HG03342 (cell line): Measurements from ENCODE around the gene SPON1.
"Not testable (repeated sequence)": the region's sequence is repeated elsewhere in the genome, so short reads cannot be mapped to it uniquely, and the experiment has no call there.

ENCODE experiments used
- ATAC-seq: cut with Tn5 transposase; IDR thresholded peaks from one replicate; pipeline ENCODE4 v1.9.1; 2021; ENCODE audit warnings: mild to moderate bottlenecking, moderate library complexity; ENCODE audit not compliant: unreplicated experiment

SPON1 gene

DNA sequence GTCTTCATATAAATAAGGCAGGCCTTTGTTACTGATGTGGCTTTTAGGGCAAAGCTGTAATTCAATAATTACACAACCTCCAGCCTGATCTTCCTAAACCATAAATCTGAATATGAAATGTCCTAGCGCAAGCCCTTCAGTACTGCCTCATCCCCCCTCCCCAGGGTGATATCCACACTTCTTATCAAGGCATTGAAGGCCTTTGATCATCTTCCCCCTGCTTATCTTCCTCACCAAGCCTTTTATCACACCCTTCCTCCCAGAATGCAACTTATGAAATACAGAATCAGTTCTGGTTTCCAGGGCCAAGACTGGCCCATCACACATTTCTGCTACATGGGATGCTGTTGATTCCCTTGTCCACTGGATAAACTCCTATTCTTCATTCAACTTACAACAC is 12.1 kb downstream of the SPON1 start:
- no peak for ATAC-seq

DNA sequence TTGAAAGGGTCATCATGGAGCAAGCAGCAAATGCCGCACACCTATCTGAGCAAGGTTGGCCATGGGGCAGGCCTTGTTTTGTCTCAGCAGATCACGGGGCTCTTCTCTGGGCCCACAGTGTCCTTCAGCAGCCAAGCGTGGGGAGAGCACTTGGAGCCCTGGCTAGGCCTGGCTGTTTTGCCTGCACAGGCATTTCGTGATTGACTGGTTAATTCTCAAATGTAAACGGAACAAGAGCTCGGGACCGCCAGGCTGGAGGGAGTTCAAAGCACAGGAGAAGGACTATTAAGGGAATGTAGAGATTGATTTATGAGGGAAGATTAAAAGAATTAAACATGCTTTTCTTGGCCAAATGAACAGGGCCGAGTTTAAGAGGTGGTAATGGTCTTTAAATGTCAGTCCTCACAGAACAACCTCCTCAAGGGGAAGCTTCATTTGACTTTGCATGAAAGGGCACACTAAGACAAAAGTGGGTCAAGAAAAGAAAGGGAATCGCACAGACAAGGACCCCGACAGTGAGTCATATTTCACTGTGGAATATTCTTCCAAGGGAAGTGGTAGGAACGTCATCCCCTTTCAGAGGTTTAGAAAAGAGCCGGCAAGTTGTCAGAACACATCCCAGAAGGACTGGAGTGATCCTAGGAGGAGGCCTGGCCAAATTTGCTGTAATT is 20.7 kb downstream of the SPON1 start:
- no peak for ATAC-seq

DNA sequence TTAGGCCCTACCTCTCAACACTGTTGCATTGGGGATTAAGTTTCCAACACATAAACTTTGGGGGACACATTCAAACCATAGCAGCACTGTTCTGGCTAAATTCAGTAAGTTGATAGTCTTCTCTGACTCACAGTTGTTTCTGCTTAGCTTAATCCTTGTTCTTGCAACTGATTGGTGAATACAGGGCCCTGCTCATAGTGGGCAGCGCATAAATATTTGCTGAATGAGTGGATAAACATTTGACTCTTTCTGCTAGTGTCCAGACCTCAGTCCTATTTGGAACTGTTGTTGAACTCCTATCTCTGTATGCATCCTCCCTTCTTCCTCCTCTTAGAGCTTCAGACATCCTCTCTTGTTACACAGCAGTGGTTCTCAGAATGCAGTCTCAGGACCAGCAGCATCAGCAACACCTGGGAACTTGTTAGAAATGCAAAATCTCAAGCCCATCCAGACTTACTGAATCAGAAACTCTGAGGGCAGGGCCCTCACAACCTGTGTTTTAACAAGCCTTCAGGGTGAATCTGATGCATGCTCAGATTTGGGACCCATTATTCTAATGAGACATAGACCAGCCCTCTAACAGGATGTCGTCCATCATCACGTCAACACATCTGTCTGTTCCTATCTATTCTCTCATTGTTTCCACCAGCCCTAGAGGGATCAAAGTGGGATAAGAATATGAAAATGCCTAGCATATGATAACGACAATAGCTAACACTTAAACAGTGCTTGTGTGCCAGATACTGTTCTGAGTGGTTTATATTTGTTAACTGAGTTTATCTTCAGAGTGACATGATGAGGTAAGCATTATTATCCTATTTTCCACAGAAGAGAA is 22.3 kb downstream of the SPON1 start:
- no peak for ATAC-seq

DNA sequence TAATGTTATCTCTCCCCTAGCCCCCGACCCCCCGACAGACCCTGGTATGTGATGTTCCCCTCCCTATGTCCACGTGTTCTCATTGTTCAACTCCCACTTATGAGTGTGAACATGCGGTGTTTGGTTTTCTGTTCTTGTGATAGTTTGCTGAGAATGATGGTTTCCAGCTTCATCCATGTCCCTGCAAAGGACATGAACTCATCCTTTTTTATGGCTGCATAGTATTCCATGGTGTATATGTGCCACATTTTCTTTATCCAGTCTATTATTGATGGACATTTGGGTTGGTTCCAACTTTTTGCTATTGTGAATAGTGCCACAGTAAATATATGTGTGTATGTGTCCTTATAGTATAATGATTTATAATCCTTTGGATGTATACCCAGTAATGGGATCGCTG is 24.2 kb downstream of the SPON1 start:
- ATAC-seq: not testable (repeated sequence)

DNA sequence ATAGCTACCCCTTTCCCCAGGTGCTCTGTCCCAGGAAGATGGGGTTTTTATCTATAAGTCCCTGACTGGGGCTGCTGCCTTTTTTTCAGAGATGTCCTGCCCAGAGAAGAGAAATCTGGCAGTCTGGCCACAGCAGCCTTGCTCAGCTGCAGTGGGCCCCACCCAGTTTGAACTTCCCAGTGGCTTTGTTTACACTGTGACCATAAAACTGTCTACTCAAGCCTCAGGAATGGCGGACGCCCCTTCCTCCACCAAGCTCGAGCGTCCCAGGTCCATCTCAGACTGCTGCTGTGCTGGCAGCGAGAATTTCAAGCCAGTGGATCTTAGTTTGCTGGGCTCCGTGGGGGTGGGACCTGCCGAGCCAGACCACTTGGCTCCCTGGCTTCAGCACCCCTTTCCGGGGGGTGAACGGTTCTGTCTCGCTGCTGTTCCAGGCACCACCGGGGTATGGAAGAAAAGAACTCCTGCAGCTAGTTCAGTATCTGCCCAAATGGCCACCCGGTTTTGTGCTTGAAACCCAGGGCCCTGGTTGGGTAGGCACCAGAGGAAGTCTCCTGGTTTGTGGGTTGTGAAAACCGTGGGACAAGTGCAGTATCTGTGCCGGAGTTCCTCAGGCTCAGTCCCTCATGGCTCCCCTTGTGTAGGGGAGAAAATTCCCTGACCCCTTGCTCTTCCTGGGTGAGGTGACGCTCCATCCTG is 29.8 kb downstream of the SPON1 start:
- ATAC-seq: not testable (repeated sequence)

DNA sequence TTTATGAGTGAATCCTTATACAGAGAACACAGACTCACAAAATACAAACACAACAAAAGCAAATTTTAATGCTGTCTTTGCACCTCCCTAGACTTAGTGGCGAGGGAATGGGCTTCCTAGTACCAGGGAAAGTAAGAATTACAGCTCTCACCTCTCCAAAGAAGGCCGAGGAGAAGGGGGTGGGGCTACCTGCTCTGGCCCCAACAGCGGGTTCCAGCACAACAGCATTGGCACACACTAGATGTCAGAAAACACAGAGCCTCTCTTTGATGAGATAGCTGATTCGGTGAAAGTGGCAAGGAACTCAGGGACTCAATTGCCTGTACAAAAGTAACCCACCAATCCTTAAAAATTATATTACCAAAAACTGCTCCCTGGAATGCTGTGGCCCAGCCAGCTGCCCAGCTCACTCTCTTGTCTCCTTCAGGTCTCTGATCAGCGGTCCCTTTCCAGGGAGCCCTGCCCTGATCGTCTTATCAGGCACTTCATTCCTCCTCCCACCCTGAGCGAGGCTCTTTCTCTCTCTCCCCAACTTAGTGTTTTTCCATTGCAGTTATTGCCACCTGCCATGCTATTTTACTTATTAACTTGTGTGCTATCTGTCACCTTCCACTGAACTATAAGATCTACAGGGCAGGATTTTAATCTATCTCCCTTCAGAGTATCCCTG is 30.7 kb downstream of the SPON1 start:
- ATAC-seq: no peak

DNA sequence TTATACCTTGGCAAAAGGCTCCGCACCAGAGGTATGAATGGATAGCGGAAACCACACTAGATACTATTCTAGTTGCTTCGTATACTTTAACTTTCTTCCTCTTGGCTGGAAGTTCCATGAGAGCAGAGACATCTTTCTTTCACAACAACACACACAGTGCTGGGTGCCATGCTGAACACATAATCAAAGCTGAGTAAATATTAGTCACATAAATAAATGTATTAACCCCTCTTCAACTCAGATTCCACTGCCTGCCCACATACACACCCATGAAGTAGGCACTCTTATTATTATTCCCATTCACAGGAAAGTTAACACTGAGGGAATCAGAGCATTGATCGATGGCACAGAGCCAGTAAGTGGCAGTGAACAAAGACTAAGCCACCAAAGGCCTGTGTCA is 35.4 kb downstream of the SPON1 start:
- no peak for ATAC-seq

DNA sequence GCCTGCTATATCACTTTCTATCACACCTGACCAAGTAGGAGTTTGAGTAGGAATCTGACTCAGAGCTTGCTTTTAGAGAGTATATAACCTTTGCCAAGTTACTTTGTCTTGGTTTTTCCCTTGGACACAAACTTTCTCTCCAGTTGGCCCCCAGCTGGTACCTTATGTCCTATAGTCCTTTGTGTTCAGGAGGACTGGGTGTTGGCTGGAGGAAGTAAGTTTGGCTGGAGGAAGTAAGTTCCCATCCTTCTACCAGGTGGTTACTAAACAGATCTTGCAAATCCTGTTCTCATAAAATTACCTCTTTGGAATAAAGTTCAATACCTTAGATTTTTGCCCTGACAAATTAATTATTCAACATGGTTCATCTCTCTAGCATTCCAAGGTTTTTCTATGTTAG is 37.2 kb downstream of the SPON1 start:
- no peak for ATAC-seq

DNA sequence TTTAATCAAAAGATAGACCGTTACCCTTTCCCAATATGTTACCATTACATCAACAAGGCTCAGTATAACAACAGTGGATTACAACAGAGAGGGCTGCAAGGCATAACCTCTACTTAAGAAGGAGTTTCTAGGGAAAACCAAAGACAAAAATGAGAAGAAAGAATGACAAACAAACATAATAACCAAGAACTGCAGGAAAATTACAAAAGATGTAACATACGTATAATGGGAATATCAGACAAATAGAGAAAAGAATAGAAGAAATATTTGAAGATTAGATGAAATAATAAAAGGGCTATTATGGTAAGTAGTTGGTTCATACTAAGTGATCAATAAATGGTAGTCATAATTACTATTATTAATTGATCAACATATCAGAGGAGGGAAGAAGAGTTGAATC is 39.1 kb downstream of the SPON1 start:
- ATAC-seq: no peak

DNA sequence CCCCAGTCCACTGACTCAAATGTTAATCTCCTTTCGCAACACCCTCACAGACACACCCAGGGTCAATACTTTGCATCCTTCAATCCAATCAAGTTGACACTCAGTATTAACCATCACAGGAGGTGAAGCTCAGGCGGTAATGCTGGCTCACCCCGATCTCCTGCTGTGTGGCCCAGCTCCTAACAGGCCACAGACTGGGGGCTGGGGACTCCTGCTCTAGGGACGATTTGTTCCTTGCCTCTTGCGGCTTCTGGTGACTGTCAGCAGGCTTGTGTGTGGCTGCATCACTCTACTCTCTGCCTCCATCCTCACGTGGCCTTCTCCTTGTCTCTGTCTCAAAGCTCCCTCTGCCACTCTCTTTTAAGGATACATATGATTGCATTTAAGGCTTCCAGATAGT is 45.0 kb downstream of the SPON1 start:
- ATAC-seq: no peak

DNA sequence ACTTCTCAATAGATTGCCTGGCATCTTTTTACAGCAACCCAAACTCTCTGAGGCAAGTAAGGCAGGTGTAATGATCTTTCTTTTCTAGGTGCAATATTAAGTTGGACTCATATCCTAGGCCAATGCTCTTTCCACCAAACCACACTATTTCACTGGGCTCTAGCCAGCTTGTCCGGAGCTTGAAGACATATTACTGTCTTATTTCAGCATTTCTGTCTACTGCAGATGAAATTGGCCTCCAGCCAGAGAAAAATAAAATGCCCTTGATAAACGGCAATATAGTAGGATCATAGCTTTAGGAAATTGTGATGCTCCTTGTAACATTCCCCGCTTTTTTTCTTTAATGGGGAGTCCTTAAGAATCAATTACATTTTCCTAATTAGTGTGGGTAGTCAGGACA is 48.1 kb downstream of the SPON1 start:
- no peak for ATAC-seq

DNA sequence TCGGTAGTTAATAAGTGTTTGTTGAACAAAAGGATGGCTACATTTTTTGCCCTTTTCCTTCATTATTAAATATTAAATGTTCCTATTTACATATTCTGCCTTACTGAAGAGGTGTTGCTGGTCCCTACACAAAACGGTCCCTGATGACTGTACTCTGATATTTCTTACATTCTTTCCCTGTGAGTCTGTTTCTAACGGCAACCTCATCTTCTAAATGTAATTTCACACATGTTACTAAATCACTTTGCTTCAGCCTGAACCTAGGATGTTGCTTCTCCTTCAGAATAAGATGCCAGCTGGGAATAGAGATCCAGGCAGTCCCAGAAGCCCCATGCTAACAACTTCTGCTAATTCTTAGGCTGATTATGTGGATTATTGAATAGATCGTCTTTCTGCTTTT is 50.3 kb downstream of the SPON1 start:
- no peak for ATAC-seq

DNA sequence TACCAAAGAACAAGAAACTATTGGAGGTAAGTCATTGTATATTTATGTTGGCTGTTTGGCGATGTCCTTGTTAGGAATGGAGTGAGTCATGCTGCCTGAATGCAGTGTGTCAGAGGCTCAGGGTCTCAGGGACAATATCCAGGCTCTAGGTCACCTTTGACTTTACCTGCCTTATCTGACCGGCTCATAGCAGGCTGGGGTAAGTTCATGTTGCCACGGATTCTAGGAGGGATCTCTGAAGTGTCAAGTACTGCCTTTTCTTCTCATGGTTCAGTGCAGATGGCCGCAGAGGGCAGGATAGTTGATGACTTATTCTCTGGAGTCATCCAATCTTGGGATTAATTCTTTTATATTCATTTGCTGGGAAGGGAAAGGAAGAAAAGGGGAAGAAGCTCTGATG is 53.2 kb downstream of the SPON1 start:
- ATAC-seq: no peak

DNA sequence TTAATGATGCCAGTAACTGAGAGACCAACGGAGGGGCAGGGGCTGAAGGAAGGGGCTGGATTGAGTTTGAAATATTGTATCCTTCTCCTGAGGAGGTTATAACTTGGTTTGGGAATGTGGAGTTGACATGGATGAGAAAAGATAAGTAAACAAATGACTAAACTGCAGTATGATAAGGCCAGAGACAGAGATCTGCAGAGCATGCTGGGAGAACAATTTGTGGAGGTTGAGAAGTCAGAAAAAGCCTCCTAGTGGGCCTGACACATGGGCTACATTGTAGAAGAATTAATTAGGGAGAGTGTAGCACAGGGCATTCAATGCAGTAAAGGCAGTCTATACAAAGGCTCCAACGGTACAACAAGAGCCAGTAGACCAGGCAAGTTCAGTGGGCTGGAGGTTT is 55.9 kb downstream of the SPON1 start:
- ATAC-seq: no peak

DNA sequence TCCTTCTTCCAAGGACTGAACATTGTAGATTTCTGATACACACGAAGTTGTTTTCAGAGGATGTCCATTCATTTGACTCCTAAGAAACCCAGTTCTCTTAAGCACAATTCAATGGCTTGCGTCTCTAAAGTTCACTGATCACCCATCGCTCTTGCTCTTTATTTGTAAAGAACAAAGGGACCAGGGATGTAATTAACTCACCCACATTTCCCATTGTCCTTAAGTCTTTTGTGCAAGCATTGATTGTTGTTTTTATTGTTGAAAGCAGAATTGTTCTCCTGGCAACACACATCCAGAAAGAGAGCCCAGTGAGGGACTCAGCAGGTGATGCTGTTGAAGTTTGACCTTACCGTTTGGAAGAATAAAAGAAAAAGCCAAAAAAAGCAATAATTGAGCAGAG is 59.2 kb downstream of the SPON1 start:
- ATAC-seq: no peak

DNA sequence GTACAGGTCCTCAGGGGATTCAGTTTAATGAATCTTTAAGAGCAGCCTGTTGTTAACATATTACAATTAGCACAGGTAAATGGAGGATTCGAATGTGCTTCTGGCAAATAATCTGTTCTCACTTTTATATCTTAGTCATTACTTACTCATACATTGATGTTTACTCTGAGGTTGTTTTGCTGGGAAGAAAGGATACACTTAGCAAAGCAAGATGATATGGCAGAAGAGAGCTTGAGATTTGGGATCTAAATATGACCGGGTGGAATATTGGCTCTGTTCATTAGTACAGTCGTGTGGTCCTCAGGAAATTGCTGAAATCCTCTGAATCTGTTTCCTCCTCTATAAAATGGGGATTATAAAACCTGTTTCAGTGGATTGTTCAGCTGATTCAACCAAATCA is 59.7 kb downstream of the SPON1 start:
- no peak for ATAC-seq

DNA sequence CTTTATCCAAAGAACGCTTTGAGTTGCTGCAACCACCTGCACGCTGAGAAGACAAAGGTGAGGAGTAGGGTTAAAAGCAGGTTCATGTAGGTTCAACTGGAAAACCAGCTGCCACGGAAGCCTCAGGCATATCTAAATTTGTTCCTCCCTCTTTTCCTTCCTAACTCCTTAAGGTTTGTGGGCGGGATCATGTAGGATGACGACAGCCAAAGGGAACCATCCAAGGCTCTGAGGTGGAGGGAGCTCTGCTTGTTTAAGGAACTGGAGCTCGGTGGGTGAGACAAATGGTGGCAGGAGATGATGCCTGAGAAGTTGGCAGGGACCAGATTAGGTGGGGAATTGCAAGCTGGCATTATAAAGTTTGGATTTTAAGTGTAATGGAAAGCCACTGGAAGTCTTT is 60.3 kb downstream of the SPON1 start:
- ATAC-seq: no peak

DNA sequence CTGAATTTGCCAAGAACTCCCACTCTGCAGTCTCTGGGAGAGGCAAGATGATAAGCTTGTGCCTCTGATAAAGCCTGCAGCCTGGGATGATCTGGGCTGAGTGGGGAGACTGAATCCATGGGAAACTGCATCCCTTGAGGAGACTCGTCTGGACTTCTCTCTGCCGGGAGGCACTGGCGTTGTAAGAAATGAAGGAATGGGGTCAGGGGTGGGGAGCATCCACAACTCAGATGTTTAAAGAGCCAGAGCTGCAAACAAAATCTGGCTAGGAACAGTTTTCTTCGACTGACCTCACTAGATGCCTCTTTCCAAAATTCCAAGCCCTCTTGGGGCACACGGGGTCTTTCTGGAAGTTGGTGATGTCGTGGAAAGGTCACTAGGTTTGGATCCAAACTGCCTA is 64.4 kb downstream of the SPON1 start:
- ATAC-seq: no peak

DNA sequence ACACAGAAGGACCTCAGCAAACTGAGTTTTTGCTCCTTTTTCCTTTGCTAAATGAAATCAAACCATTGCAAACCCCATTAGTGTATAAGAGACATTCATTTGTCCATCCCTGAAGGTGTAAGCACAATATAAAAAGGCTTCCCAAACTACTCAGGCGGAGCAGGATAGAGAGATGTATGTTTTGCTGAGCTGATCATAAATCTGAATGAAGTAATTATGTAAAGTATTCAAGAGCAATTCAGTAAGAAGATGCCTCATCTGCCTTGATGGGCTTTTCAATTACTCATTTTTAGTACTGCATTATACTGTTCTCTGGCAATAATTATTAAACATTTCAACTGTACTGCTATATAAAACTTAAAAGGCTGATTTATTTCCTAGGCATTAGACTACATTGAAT is 65.0 kb downstream of the SPON1 start:
- ATAC-seq: no peak

DNA sequence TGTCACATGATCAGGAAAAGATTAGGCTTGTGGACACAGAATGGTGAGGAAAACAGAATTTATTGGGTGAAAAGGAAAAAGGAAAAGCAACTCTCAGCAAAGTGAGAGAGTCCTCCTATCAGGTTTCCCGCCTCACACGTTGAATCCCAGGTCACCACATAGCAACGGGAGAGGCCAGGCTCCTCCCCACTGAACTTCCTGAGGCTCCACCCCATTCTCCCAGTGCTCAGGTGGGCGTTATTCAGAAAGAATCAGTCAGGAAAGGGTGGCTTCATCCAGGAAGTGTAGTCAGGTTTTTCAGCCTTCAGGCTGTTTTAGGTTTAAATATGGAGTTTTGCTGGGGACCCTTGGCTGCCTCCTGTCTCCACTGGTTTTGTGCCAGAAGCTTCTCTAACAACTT is 66.9 kb downstream of the SPON1 start:
- no peak for ATAC-seq
